Measurements from ENCODE around the gene MAML3. TPM values are rescaled to one million over a fixed set of nuclear protein-coding genes. Genes with fewer than 3 reads are reported as not detected.

The MAML3 gene
- total and polyA plus RNA-seq, 2 of the 13 experiments (the other 11 are each of a cell fraction or from before 2014, with no cell fraction given), result 0.05 to 0.13 TPM

DNA sequence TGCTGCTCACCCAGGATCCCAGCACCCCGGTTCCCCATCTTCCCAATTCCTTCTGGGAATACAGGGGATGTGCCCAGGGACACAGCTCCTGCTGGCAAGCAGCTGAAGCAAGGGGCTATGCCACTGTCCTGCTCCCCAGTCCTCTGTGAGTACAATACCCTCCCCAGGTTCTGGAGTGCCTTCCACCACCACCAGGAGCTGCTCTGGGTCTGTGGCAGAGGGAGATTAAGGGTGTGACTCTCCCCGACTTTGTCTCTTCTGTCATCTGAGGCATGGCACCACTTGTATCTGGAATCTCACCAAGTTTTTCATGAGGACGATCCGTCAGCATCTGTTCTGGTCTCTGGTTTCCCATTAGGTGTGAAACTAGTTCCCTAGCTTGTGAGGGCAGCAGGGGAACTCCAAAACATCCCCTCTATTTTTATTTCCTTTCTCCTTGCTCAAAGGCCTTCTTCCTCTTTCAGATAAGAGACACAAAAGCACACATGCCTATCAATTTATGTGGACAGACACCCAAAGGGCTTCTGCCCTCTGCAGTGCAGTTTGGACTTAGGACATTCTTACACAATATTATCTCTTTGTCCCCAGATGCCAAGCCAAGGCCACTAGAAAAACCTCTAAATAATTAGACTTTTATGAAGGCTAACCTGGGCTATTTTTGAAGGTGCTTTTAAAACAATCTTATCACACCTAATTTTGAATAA lies 461.5 kb downstream of the MAML3 start (continued):
- TF ChIP-seq, protein P1, sequence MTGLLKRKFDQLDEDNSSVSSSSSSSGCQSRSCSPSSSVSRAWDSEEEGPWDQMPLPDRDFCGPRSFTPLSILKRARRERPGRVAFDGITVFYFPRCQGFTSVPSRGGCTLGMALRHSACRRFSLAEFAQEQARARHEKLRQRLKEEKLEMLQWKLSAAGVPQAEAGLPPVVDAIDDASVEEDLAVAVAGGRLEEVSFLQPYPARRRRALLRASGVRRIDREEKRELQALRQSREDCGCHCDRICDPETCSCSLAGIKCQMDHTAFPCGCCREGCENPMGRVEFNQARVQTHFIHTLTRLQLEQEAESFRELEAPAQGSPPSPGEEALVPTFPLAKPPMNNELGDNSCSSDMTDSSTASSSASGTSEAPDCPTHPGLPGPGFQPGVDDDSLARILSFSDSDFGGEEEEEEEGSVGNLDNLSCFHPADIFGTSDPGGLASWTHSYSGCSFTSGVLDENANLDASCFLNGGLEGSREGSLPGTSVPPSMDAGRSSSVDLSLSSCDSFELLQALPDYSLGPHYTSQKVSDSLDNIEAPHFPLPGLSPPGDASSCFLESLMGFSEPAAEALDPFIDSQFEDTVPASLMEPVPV (CRISPR knock-in tag; IDR thresholded peaks at IDR 0.05), result 0 out of 2 replicates have a peak, but pooled peaks have one; percentile 2
- TF ChIP-seq SKI (IDR thresholded peaks at IDR 0.05; ENCODE audit: partially characterized antibody), result peak; percentile 26
- TF ChIP-seq, protein P2, sequence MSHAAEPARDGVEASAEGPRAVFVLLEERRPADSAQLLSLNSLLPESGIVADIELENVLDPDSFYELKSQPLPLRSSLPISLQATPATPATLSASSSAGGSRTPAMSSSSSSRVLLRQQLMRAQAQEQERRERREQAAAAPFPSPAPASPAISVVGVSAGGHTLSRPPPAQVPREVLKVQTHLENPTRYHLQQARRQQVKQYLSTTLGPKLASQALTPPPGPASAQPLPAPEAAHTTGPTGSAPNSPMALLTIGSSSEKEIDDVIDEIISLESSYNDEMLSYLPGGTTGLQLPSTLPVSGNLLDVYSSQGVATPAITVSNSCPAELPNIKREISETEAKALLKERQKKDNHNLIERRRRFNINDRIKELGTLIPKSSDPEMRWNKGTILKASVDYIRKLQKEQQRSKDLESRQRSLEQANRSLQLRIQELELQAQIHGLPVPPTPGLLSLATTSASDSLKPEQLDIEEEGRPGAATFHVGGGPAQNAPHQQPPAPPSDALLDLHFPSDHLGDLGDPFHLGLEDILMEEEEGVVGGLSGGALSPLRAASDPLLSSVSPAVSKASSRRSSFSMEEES (CRISPR knock-in tag; IDR thresholded peaks at IDR 0.05), result no peak; the same call in 1 of the 2 replicates
- peak; percentile 90; the same call in 1 of the 2 replicates for TF ChIP-seq FOXJ3 (CRISPR knock-in tag; IDR thresholded peaks at IDR 0.05; ENCODE audit: borderline replicate concordance)
- TF ChIP-seq RXRB (CRISPR knock-in tag; IDR thresholded peaks at IDR 0.05; ENCODE audit: borderline replicate concordance), result peak; percentile 94
- peak; percentile 24; the same call in 1 of the 2 replicates for TF ChIP-seq ESRRA (CRISPR knock-in tag; IDR thresholded peaks at IDR 0.05; ENCODE audit: low read depth)
- 0 out of 2 replicates have a peak, but pooled peaks have one; percentile 25 for TF ChIP-seq ONECUT2 (CRISPR knock-in tag; IDR thresholded peaks at IDR 0.05)
- TF ChIP-seq, protein P3, sequence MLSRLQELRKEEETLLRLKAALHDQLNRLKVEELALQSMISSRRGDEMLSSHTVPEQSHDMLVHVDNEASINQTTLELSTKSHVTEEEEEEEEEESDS (CRISPR knock-in tag; IDR thresholded peaks at IDR 0.05; ENCODE audit: borderline replicate concordance), result no peak
- TF ChIP-seq ZNF768 (CRISPR knock-in tag; IDR thresholded peaks at IDR 0.05), result 0 out of 2 replicates have a peak, but pooled peaks have one; percentile 19
- TF ChIP-seq, protein P4, sequence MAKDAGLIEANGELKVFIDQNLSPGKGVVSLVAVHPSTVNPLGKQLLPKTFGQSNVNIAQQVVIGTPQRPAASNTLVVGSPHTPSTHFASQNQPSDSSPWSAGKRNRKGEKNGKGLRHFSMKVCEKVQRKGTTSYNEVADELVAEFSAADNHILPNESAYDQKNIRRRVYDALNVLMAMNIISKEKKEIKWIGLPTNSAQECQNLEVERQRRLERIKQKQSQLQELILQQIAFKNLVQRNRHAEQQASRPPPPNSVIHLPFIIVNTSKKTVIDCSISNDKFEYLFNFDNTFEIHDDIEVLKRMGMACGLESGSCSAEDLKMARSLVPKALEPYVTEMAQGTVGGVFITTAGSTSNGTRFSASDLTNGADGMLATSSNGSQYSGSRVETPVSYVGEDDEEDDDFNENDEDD (CRISPR knock-in tag; IDR thresholded peaks at IDR 0.05; ENCODE audit: borderline replicate concordance), result peak; percentile 12; the same call in 1 of the 2 replicates
- TF ChIP-seq YEATS4 (CRISPR knock-in tag; IDR thresholded peaks at IDR 0.05; ENCODE audit: borderline replicate concordance), result peak; percentile 33; the same call in 1 of the 2 replicates
- TF ChIP-seq, protein P5, sequence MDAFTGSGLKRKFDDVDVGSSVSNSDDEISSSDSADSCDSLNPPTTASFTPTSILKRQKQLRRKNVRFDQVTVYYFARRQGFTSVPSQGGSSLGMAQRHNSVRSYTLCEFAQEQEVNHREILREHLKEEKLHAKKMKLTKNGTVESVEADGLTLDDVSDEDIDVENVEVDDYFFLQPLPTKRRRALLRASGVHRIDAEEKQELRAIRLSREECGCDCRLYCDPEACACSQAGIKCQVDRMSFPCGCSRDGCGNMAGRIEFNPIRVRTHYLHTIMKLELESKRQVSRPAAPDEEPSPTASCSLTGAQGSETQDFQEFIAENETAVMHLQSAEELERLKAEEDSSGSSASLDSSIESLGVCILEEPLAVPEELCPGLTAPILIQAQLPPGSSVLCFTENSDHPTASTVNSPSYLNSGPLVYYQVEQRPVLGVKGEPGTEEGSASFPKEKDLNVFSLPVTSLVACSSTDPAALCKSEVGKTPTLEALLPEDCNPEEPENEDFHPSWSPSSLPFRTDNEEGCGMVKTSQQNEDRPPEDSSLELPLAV (CRISPR knock-in tag; conservative IDR thresholded peaks at IDR 0.05; ENCODE audit: low read depth), result no peak
- peak; percentile 65; the same call in 1 of the 2 replicates for TF ChIP-seq KDM5B (CRISPR knock-in tag; IDR thresholded peaks at IDR 0.05; ENCODE audit: borderline replicate concordance)
- TF ChIP-seq RORA (CRISPR knock-in tag; IDR thresholded peaks at IDR 0.05), result no peak
- peak; percentile 48; the same call in 1 of the 2 replicates for TF ChIP-seq FOXK1 (CRISPR knock-in tag; IDR thresholded peaks at IDR 0.05; ENCODE audit: borderline replicate concordance, low read depth)
- TF ChIP-seq JARID2 (CRISPR knock-in tag; IDR thresholded peaks at IDR 0.05; ENCODE audit: insufficient replicate concordance), result no peak
- peak in 1 of 2 experiments; percentile 57; a peak in 1 of 4 replicates for TF ChIP-seq KLF16 (CRISPR knock-in tag; IDR thresholded peaks at IDR 0.05)
- TF ChIP-seq ZNF564 (CRISPR knock-in tag; IDR thresholded peaks at IDR 0.05), result no peak
- TF ChIP-seq MED8 (CRISPR knock-in tag; IDR thresholded peaks at IDR 0.05; ENCODE audit: insufficient replicate concordance), result peak; percentile 86
- TF ChIP-seq, protein P6, sequence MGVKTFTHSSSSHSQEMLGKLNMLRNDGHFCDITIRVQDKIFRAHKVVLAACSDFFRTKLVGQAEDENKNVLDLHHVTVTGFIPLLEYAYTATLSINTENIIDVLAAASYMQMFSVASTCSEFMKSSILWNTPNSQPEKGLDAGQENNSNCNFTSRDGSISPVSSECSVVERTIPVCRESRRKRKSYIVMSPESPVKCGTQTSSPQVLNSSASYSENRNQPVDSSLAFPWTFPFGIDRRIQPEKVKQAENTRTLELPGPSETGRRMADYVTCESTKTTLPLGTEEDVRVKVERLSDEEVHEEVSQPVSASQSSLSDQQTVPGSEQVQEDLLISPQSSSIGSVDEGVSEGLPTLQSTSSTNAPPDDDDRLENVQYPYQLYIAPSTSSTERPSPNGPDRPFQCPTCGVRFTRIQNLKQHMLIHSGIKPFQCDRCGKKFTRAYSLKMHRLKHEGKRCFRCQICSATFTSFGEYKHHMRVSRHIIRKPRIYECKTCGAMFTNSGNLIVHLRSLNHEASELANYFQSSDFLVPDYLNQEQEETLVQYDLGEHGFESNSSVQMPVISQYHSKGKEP (CRISPR knock-in tag; IDR thresholded peaks at IDR 0.05), result 0 out of 2 replicates have a peak, but pooled peaks have one; percentile 14

Data from HepG2 (cell line).